WTC11 (cell line): ENCODE results near the gene ABL1. TPM values are rescaled to one million over a fixed set of nuclear protein-coding genes. Genes with fewer than 3 reads are reported as not detected.

Experiments
- ATAC-seq: fragments of 200-7000 bp; cut with Tn5 transposase; 2 replicates; pipeline ENCODE4 v1.10.0; 2021; ENCODE audit warnings: mild to moderate bottlenecking, moderate library complexity
- CTCF ChIA-PET: fragments of 300-600 bp; sonication (Branson Sonifier 250); formaldehyde crosslinking; loops from one replicate; lab custom pipeline; 2021; ENCODE audit warnings: antibody characterized with exemption; lab: Charles Lee
- POLR2A ChIA-PET: fragments of 350-600 bp; sonication (Branson Sonifier 250); formaldehyde crosslinking; loops from one replicate; lab custom pipeline; 2021; ENCODE audit warnings: antibody characterized with exemption; lab: Charles Lee
- DNase-seq: peaks from one replicate; pipeline ENCODE4 v3.0.0; 2021; ENCODE audit warnings: low spot score
- H3K27ac Mint-ChIP-seq: 2 replicates; pipeline ENCODE4 v1.8.0; 2021; ENCODE audit warnings: mixed read lengths
- H3K27me3 Mint-ChIP-seq: 2 replicates; pipeline ENCODE4 v1.8.0; 2021; ENCODE audit warnings: low read depth, mild to moderate bottlenecking, moderate library complexity, mixed read lengths
- H3K36me3 Mint-ChIP-seq: 2 replicates; pipeline ENCODE4 v1.8.0; 2021; ENCODE audit warnings: mixed read lengths
- H3K4me1 Mint-ChIP-seq: 2 replicates; pipeline ENCODE4 v1.8.0; 2022; ENCODE audit warnings: mixed read lengths
- H3K4me3 Mint-ChIP-seq: 2 replicates; pipeline ENCODE4 v1.8.0; 2021; ENCODE audit warnings: mild to moderate bottlenecking, moderate library complexity, mixed read lengths
- H3K9me3 Mint-ChIP-seq: 2 replicates; pipeline ENCODE4 v1.8.0; 2021; ENCODE audit warnings: mixed read lengths
- ATF3 ChIP-seq: sonication (generic); formaldehyde crosslinking; conservative IDR thresholded peaks from 2 replicates; pipeline ENCODE4 v1.8.1; 2022; ENCODE audit warnings: mild to moderate bottlenecking, missing genetic modification reagents
- E2F1 ChIP-seq: sonication (generic); formaldehyde crosslinking; IDR thresholded peaks from 2 replicates; pipeline ENCODE4 v1.8.0; 2022; ENCODE audit warnings: mild to moderate bottlenecking, missing genetic modification reagents
- ELF4 ChIP-seq: sonication (generic); formaldehyde crosslinking; IDR thresholded peaks from 2 replicates; pipeline ENCODE4 v1.8.1; 2022; ENCODE audit warnings: low read depth, mild to moderate bottlenecking, moderate library complexity, missing genetic modification reagents
- ETV6 ChIP-seq: sonication (generic); formaldehyde crosslinking; IDR thresholded peaks from 2 replicates; pipeline ENCODE4 v1.8.1; 2022; ENCODE audit warnings: mild to moderate bottlenecking, missing genetic modification reagents
- GABPB1 ChIP-seq: sonication (generic); formaldehyde crosslinking; IDR thresholded peaks from 2 replicates; pipeline ENCODE4 v1.8.1; 2023; ENCODE audit warnings: mild to moderate bottlenecking, missing genetic modification reagents
- GRHL2 ChIP-seq: fragments of 250-450 bp; sonication (Bioruptor Pico); IDR thresholded peaks from 2 replicates; pipeline ENCODE4 v1.8.0; 2022; ENCODE audit warnings: mild to moderate bottlenecking, moderate library complexity; ENCODE audit not compliant: insufficient replicate concordance, severe bottlenecking
- HMGA2 ChIP-seq: fragments of 250-450 bp; sonication (Bioruptor Pico); IDR thresholded peaks from 2 replicates; pipeline ENCODE4 v1.4.0; 2021; ENCODE audit warnings: mild to moderate bottlenecking, moderate library complexity
- MYBL2 ChIP-seq: sonication (generic); formaldehyde crosslinking; IDR thresholded peaks from 2 replicates; pipeline ENCODE4 v1.8.1; 2023; ENCODE audit warnings: mild to moderate bottlenecking, moderate library complexity, missing genetic modification reagents
- NR1H2 ChIP-seq: sonication (generic); formaldehyde crosslinking; IDR thresholded peaks from 2 replicates; pipeline ENCODE4 v1.9.0; 2021; ENCODE audit warnings: mild to moderate bottlenecking, moderate library complexity, missing genetic modification reagents
- NR2C2 ChIP-seq: sonication (generic); formaldehyde crosslinking; IDR thresholded peaks from 2 replicates; pipeline ENCODE4 v1.8.0; 2022; ENCODE audit warnings: mild to moderate bottlenecking, missing genetic modification reagents
- OVOL2 ChIP-seq: fragments of 250-450 bp; sonication (Bioruptor Pico); IDR thresholded peaks from 2 replicates; pipeline ENCODE4 v1.9.0; 2021; ENCODE audit warnings: mild to moderate bottlenecking, borderline replicate concordance
- RELA ChIP-seq: sonication (generic); formaldehyde crosslinking; IDR thresholded peaks from 2 replicates; pipeline ENCODE4 v1.8.1; 2022; ENCODE audit warnings: missing genetic modification reagents, mild to moderate bottlenecking, borderline replicate concordance
- ZNF121 ChIP-seq: sonication (generic); formaldehyde crosslinking; IDR thresholded peaks from 2 replicates; pipeline ENCODE4 v1.8.0; 2023; ENCODE audit warnings: missing genetic modification reagents
- ZNF219 ChIP-seq: sonication (generic); formaldehyde crosslinking; IDR thresholded peaks from 2 replicates; pipeline ENCODE4 v1.8.0; 2023; ENCODE audit warnings: missing genetic modification reagents, mild to moderate bottlenecking, borderline replicate concordance
- ZNF263 ChIP-seq: sonication (generic); formaldehyde crosslinking; IDR thresholded peaks from 2 replicates; pipeline ENCODE4 v1.8.1; 2022; ENCODE audit warnings: low read depth, mild to moderate bottlenecking, moderate library complexity, missing genetic modification reagents
- total RNA-seq: library from RNA; stranded (reverse); gene quantifications from 3 replicates; pipeline ENCODE4 v1.2.3, GENCODE V29; 2021
- TF ChIP-seq, protein P1 (sequence below): sonication (generic); formaldehyde crosslinking; IDR thresholded peaks from 2 replicates; pipeline ENCODE4 v1.8.0; 2022; ENCODE audit warnings: mild to moderate bottlenecking, missing genetic modification reagents
- TF ChIP-seq, protein P2 (sequence below): sonication (generic); formaldehyde crosslinking; IDR thresholded peaks from 2 replicates; pipeline ENCODE4 v1.8.1; 2022; ENCODE audit warnings: low read depth, missing genetic modification reagents, borderline replicate concordance
- TF ChIP-seq, protein P3 (sequence below): sonication (generic); formaldehyde crosslinking; IDR thresholded peaks from 2 replicates; pipeline ENCODE4 v1.8.0; 2022; ENCODE audit warnings: mild to moderate bottlenecking, missing genetic modification reagents
- TF ChIP-seq, protein P4 (sequence below): sonication (generic); formaldehyde crosslinking; IDR thresholded peaks from 2 replicates; pipeline ENCODE4 v1.8.1; 2022; ENCODE audit warnings: mild to moderate bottlenecking, moderate library complexity, missing genetic modification reagents
- TF ChIP-seq, protein P5 (sequence below): fragments of 250-450 bp; sonication (Bioruptor Pico); IDR thresholded peaks from 2 replicates; pipeline ENCODE4 v1.9.0; 2021; ENCODE audit warnings: mild to moderate bottlenecking
- TF ChIP-seq, protein P6 (sequence below): sonication (generic); formaldehyde crosslinking; IDR thresholded peaks from 2 replicates; pipeline ENCODE4 v1.8.1; 2023; ENCODE audit warnings: mild to moderate bottlenecking, missing genetic modification reagents, moderate library complexity

The ABL1 gene
- total RNA-seq, 1 experiment from 2014 or later = 104 TPM

- 0 out of 2 replicates have a peak, but pooled peaks have one; percentile 24 for TF ChIP-seq ZNF263 (CRISPR knock-in tag)
- TF ChIP-seq, all 79 proteins: peak for 3
Observed at GRCh38 chr9:130835441-130836298, 616 bp downstream of the ABL1 start (continued).

GRCh38 chr9:130837002-130837511 is 2.0 kb downstream of the ABL1 start:
- CTCF ChIA-PET = interaction anchor here (0.7 to 1.1 kb wide), 3 partner anchors 30 to 161 kb away, joined by 3 to 5 read pairs (median 4); no protein-coding TSS in a partner anchor
- H3K27ac Mint-ChIP-seq = peak overlapping the region; percentile 96
- H3K4me1 Mint-ChIP-seq = peaks cover 67% of the 10 kb centered on the region
- peak; percentile 7; the same call in 1 of the 2 replicates for ATAC-seq
- DNase-seq = no peak
- POLR2A ChIA-PET = no interaction called here
- H3K9me3 Mint-ChIP-seq = no peaks in the 10 kb centered on the region
- no peaks in the 10 kb centered on the region for H3K27me3 Mint-ChIP-seq
- H3K36me3 Mint-ChIP-seq = no peaks in the 10 kb centered on the region
- TF ChIP-seq, protein P1, sequence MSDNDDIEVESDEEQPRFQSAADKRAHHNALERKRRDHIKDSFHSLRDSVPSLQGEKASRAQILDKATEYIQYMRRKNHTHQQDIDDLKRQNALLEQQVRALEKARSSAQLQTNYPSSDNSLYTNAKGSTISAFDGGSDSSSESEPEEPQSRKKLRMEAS = no peak
- TF ChIP-seq NR1H2 (CRISPR knock-in tag) (no peak), RELA (no peak), ELF4 (no peak), HMGA2 (CRISPR knock-in tag) (no peak), E2F1 (CRISPR knock-in tag) (no peak), OVOL2 (CRISPR knock-in tag) (no peak), GRHL2 (CRISPR knock-in tag) (no peak), ETV6 (CRISPR knock-in tag) (no peak), ZNF121 (no peak), NR2C2 (CRISPR knock-in tag) (no peak), MYBL2 (no peak), ATF3 (CRISPR knock-in tag) (no peak), GABPB1 (CRISPR knock-in tag) (no peak), ZNF219 (no peak)
- TF ChIP-seq, protein P2, sequence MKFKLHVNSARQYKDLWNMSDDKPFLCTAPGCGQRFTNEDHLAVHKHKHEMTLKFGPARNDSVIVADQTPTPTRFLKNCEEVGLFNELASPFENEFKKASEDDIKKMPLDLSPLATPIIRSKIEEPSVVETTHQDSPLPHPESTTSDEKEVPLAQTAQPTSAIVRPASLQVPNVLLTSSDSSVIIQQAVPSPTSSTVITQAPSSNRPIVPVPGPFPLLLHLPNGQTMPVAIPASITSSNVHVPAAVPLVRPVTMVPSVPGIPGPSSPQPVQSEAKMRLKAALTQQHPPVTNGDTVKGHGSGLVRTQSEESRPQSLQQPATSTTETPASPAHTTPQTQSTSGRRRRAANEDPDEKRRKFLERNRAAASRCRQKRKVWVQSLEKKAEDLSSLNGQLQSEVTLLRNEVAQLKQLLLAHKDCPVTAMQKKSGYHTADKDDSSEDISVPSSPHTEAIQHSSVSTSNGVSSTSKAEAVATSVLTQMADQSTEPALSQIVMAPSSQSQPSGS = no peak
- TF ChIP-seq, protein P3, sequence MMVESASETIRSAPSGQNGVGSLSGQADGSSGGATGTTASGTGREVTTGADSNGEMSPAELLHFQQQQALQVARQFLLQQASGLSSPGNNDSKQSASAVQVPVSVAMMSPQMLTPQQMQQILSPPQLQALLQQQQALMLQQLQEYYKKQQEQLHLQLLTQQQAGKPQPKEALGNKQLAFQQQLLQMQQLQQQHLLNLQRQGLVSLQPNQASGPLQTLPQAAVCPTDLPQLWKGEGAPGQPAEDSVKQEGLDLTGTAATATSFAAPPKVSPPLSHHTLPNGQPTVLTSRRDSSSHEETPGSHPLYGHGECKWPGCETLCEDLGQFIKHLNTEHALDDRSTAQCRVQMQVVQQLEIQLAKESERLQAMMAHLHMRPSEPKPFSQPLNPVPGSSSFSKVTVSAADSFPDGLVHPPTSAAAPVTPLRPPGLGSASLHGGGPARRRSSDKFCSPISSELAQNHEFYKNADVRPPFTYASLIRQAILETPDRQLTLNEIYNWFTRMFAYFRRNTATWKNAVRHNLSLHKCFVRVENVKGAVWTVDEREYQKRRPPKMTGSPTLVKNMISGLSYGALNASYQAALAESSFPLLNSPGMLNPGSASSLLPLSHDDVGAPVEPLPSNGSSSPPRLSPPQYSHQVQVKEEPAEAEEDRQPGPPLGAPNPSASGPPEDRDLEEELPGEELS (CRISPR knock-in tag) = no peak
- TF ChIP-seq, protein P4, sequence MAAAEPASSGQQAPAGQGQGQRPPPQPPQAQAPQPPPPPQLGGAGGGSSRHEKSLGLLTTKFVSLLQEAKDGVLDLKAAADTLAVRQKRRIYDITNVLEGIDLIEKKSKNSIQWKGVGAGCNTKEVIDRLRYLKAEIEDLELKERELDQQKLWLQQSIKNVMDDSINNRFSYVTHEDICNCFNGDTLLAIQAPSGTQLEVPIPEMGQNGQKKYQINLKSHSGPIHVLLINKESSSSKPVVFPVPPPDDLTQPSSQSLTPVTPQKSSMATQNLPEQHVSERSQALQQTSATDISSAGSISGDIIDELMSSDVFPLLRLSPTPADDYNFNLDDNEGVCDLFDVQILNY = no peak
- TF ChIP-seq, protein P5, sequence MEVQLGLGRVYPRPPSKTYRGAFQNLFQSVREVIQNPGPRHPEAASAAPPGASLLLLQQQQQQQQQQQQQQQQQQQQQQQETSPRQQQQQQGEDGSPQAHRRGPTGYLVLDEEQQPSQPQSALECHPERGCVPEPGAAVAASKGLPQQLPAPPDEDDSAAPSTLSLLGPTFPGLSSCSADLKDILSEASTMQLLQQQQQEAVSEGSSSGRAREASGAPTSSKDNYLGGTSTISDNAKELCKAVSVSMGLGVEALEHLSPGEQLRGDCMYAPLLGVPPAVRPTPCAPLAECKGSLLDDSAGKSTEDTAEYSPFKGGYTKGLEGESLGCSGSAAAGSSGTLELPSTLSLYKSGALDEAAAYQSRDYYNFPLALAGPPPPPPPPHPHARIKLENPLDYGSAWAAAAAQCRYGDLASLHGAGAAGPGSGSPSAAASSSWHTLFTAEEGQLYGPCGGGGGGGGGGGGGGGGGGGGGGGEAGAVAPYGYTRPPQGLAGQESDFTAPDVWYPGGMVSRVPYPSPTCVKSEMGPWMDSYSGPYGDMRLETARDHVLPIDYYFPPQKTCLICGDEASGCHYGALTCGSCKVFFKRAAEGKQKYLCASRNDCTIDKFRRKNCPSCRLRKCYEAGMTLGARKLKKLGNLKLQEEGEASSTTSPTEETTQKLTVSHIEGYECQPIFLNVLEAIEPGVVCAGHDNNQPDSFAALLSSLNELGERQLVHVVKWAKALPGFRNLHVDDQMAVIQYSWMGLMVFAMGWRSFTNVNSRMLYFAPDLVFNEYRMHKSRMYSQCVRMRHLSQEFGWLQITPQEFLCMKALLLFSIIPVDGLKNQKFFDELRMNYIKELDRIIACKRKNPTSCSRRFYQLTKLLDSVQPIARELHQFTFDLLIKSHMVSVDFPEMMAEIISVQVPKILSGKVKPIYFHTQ = no peak
- TF ChIP-seq, protein P6, sequence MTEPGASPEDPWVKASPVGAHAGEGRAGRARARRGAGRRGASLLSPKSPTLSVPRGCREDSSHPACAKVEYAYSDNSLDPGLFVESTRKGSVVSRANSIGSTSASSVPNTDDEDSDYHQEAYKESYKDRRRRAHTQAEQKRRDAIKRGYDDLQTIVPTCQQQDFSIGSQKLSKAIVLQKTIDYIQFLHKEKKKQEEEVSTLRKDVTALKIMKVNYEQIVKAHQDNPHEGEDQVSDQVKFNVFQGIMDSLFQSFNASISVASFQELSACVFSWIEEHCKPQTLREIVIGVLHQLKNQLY (CRISPR knock-in tag) = no peak
- peak overlapping the region; percentile 88 for H3K4me3 Mint-ChIP-seq
